GM18519 (cell line): ENCODE data around the gene UBE2H.
"Not testable (repeated sequence)": the region's sequence is repeated elsewhere in the genome, so short reads cannot be mapped to it uniquely, and the experiment has no call there.

ENCODE experiments used
- ATAC-seq: cut with Tn5 transposase; IDR thresholded peaks from one replicate; pipeline ENCODE4 v1.9.1; 2021; ENCODE audit warnings: mild to moderate bottlenecking, moderate library complexity; ENCODE audit not compliant: unreplicated experiment, low FRiP score

Gene UBE2H

GRCh38 chr7:129911790-129912189 lies 41.0 kb downstream of the UBE2H start:
- no peak for ATAC-seq

- ATAC-seq: no peak
Observed at GRCh38 chr7:129909669-129910068, 43.1 kb downstream of the UBE2H start.

- ATAC-seq: no peak
Observed at GRCh38 chr7:129908181-129908580, 44.6 kb downstream of the UBE2H start.

GRCh38 chr7:129907122-129907736 lies 45.5 kb downstream of the UBE2H start:
- ATAC-seq: no peak

- ATAC-seq: no peak
Observed at GRCh38 chr7:129906700-129907099, 46.1 kb downstream of the UBE2H start.

- no peak for ATAC-seq
Observed at GRCh38 chr7:129903935-129904334, 48.8 kb downstream of the UBE2H start.

- no peak for ATAC-seq
Observed at GRCh38 chr7:129902788-129903422, 49.9 kb downstream of the UBE2H start.

GRCh38 chr7:129898502-129899160 lies 54.1 kb downstream of the UBE2H start:
- ATAC-seq: no peak

GRCh38 chr7:129898007-129898406 lies 54.8 kb downstream of the UBE2H start:
- ATAC-seq: no peak

- ATAC-seq: no peak
Observed at GRCh38 chr7:129896568-129897382, 56.0 kb downstream of the UBE2H start.

GRCh38 chr7:129894184-129894583 lies 58.6 kb downstream of the UBE2H start:
- ATAC-seq: not testable (repeated sequence)

GRCh38 chr7:129890090-129890489 lies 62.7 kb downstream of the UBE2H start:
- ATAC-seq: no peak

GRCh38 chr7:129889133-129889844 lies 63.5 kb downstream of the UBE2H start:
- no peak for ATAC-seq

GRCh38 chr7:129887865-129888264 lies 64.9 kb downstream of the UBE2H start:
- no peak for ATAC-seq

- no peak for ATAC-seq
Observed at GRCh38 chr7:129886818-129887186, 66.0 kb downstream of the UBE2H start.

GRCh38 chr7:129886167-129886817 lies 66.5 kb downstream of the UBE2H start:
- no peak for ATAC-seq

GRCh38 chr7:129884495-129884894 lies 68.3 kb downstream of the UBE2H start:
- ATAC-seq: no peak

- ATAC-seq: no peak
Observed at GRCh38 chr7:129883151-129883550, 69.6 kb downstream of the UBE2H start.

- ATAC-seq: no peak
Observed at GRCh38 chr7:129882531-129882930, 70.2 kb downstream of the UBE2H start.
